ENCODE results near the gene MFRP. TPM values are rescaled to one million over a fixed set of nuclear protein-coding genes. Genes with fewer than 3 reads are reported as not detected.

The MFRP gene
- total RNA-seq, 5 donors from 2014 or later (not counting 1 experiment from before 2014, with no cell fraction given): not detected

- Mint-ChIP-seq H3K4me1 (peaks cover 6 to 7% (median 7%) of the 10 kb centered on the region in 3 donors), H3K36me3 (peaks cover 4% of the 10 kb centered on the region), H3K27ac (no peak overlapping the region), H3K4me3 (no peak overlapping the region), H3K9me3 (no peaks in the 10 kb centered on the region), H3K27me3 (peaks cover 29 to 46% of the 10 kb centered on the region in 2 donors)
- 70% methylated on average over 9 of the region's 14 CpGs for WGBS (ENCODE audit: insufficient coverage)
- POLR2A ChIA-PET: no interaction called here
- DNase-seq: no peak
- H3K36me3 ChIP-seq (ENCODE audit: control insufficient read depth in 2 of 2, extremely low read depth in 1 of 2, insufficient read depth in 1 of 2, low read length in 1 of 2): no peaks in the 10 kb centered on the region
- no peak for ATAC-seq (replicated peaks in 1 of 4)
- no peaks in the 10 kb centered on the region for H3K9me3 ChIP-seq
- H3K4me3 ChIP-seq (ENCODE audit: control insufficient read depth in 1 of 2, extremely low read depth in 1 of 2, low read length in 1 of 2): no peak overlapping the region
- peaks cover 3 to 78% of the 10 kb centered on the region in 2 experiments for H3K27me3 ChIP-seq (replicated peaks in 1 of 2; ENCODE audit: control insufficient read depth in 2 of 2, extremely low read depth in 1 of 2, insufficient read depth in 2 of 2, low read length in 1 of 2)
- H3K4me1 ChIP-seq (ENCODE audit: control insufficient read depth in 1 of 2, extremely low read depth in 1 of 2, insufficient read depth in 2 of 2, low read length in 2 of 2): peaks cover 8 to 20% of the 10 kb centered on the region in 2 experiments
- CTCF ChIA-PET: interaction anchor here in 1 of 2 donors (0.5 to 0.8 kb wide), 2 partner anchors 12 to 243 kb away, joined by 3 to 4 read pairs; partner anchors contain the start of gene DPAGT1
- no peak overlapping the region for H3K27ac ChIP-seq (ENCODE audit: low read length)
Observed at GRCh38 chr11:119344291-119345010, 2.1 kb downstream of the MFRP start.

GRCh38 chr11:119343726-119344125 lies 2.8 kb downstream of the MFRP start:
- ChIA-PET CTCF (interaction anchor here in 1 of 2 donors (0.5 to 0.8 kb wide), 2 partner anchors 13 to 242 kb away, joined by 3 to 4 read pairs; partner anchors contain the start of gene DPAGT1), POLR2A (no interaction called here)
- H3K27me3 ChIP-seq (replicated peaks in 1 of 2; ENCODE audit: control insufficient read depth in 2 of 2, extremely low read depth in 1 of 2, insufficient read depth in 2 of 2, low read length in 1 of 2): peaks cover 6 to 85% of the 10 kb centered on the region in 2 experiments
- no peak overlapping the region for H3K4me3 Mint-ChIP-seq
- H3K9me3 ChIP-seq: no peaks in the 10 kb centered on the region
- H3K27ac ChIP-seq (ENCODE audit: low read length): no peak overlapping the region
- WGBS (ENCODE audit: insufficient coverage): 96% methylated on average over 4 of the region's 7 CpGs
- no peaks in the 10 kb centered on the region for H3K36me3 ChIP-seq (ENCODE audit: control insufficient read depth in 2 of 2, extremely low read depth in 1 of 2, insufficient read depth in 1 of 2, low read length in 1 of 2)
- H3K9me3 Mint-ChIP-seq: no peaks in the 10 kb centered on the region
- peaks cover 4% of the 10 kb centered on the region for H3K36me3 Mint-ChIP-seq
- no peak overlapping the region for H3K4me3 ChIP-seq (ENCODE audit: control insufficient read depth in 1 of 2, extremely low read depth in 1 of 2, low read length in 1 of 2)
- no peak for ATAC-seq (replicated peaks in 1 of 4)
- no peak overlapping the region for H3K27ac Mint-ChIP-seq
- H3K4me1 ChIP-seq (ENCODE audit: control insufficient read depth in 1 of 2, extremely low read depth in 1 of 2, insufficient read depth in 2 of 2, low read length in 2 of 2): peaks cover 9 to 26% of the 10 kb centered on the region in 2 experiments
- peaks cover 11 to 15% (median 14%) of the 10 kb centered on the region in 3 donors for H3K4me1 Mint-ChIP-seq
- peaks cover 33 to 53% of the 10 kb centered on the region in 2 donors for H3K27me3 Mint-ChIP-seq
- DNase-seq: no peak

- 82% methylated on average over 7 of the region's 10 CpGs for WGBS (ENCODE audit: insufficient coverage)
- DNase-seq (no peak), ATAC-seq (replicated peaks in 1 of 4) (no peak)
- H3K4me1 Mint-ChIP-seq: peaks cover 13 to 21% (median 19%) of the 10 kb centered on the region in 3 donors
- Histone ChIP-seq H3K9me3 (no peaks in the 10 kb centered on the region), H3K4me3 (ENCODE audit: control insufficient read depth in 1 of 2, extremely low read depth in 1 of 2, low read length in 1 of 2) (no peak overlapping the region), H3K36me3 (ENCODE audit: control insufficient read depth in 2 of 2, extremely low read depth in 1 of 2, insufficient read depth in 1 of 2, low read length in 1 of 2) (no peaks in the 10 kb centered on the region), H3K27ac (ENCODE audit: low read length) (no peak overlapping the region), H3K27me3 (replicated peaks in 1 of 2; ENCODE audit: control insufficient read depth in 2 of 2, extremely low read depth in 1 of 2, insufficient read depth in 2 of 2, low read length in 1 of 2) (peaks cover 6 to 89% of the 10 kb centered on the region in 2 experiments), H3K4me1 (ENCODE audit: control insufficient read depth in 1 of 2, extremely low read depth in 1 of 2, insufficient read depth in 2 of 2, low read length in 2 of 2) (peaks cover 9 to 37% of the 10 kb centered on the region in 2 experiments)
- H3K27ac Mint-ChIP-seq: no peak overlapping the region
- H3K9me3 Mint-ChIP-seq: no peaks in the 10 kb centered on the region
- H3K27me3 Mint-ChIP-seq: peaks cover 32 to 56% of the 10 kb centered on the region in 2 donors
- POLR2A ChIA-PET: no interaction called here
- peaks cover 4% of the 10 kb centered on the region for H3K36me3 Mint-ChIP-seq
- CTCF ChIA-PET: interaction anchor here (0.7 kb wide), 2 partner anchors 19 to 302 kb away, joined by 3 to 4 read pairs; no protein-coding TSS in a partner anchor
- H3K4me3 Mint-ChIP-seq: no peak overlapping the region
Observed at GRCh38 chr11:119342362-119343130, 4.0 kb downstream of the MFRP start.

DNA sequence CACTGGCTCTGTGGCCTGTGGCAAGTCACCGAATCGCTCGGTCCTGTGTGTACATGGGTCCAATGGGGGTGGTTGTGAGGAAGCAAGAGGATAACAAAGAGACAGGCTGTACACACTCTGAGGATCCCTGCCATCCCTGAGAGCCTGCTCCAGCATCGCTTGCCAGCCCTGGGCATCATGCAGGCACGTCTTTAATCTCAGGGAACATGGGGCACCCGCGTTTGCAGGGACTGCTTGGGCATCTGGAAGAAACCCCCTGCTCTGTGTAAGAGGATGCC lies 4.5 kb downstream of the MFRP start:
- H3K36me3 ChIP-seq (ENCODE audit: control insufficient read depth in 2 of 2, extremely low read depth in 1 of 2, insufficient read depth in 1 of 2, low read length in 1 of 2): no peaks in the 10 kb centered on the region
- no peak overlapping the region for H3K4me3 ChIP-seq (ENCODE audit: control insufficient read depth in 1 of 2, extremely low read depth in 1 of 2, low read length in 1 of 2)
- H3K4me3 Mint-ChIP-seq: no peak overlapping the region
- peaks cover 27 to 52% of the 10 kb centered on the region in 2 donors for H3K27me3 Mint-ChIP-seq
- no peak for ATAC-seq (replicated peaks in 1 of 4)
- 85% methylated on average over 7 of the region's 7 CpGs for WGBS (ENCODE audit: insufficient coverage)
- no peaks in the 10 kb centered on the region for H3K9me3 ChIP-seq
- H3K9me3 Mint-ChIP-seq: no peaks in the 10 kb centered on the region
- no peak overlapping the region for H3K27ac Mint-ChIP-seq
- peaks cover 9 to 38% of the 10 kb centered on the region in 2 experiments for H3K4me1 ChIP-seq (ENCODE audit: control insufficient read depth in 1 of 2, extremely low read depth in 1 of 2, insufficient read depth in 2 of 2, low read length in 2 of 2)
- no peak overlapping the region for H3K27ac ChIP-seq (ENCODE audit: low read length)
- CTCF ChIA-PET: interaction anchor here (0.7 kb wide), 2 partner anchors 18 to 302 kb away, joined by 3 to 4 read pairs; no protein-coding TSS in a partner anchor
- no peak for DNase-seq
- POLR2A ChIA-PET: no interaction called here
- peaks cover 16 to 25% (median 19%) of the 10 kb centered on the region in 3 donors for H3K4me1 Mint-ChIP-seq
- peaks cover 6 to 86% of the 10 kb centered on the region in 2 experiments for H3K27me3 ChIP-seq (replicated peaks in 1 of 2; ENCODE audit: control insufficient read depth in 2 of 2, extremely low read depth in 1 of 2, insufficient read depth in 2 of 2, low read length in 1 of 2)
- H3K36me3 Mint-ChIP-seq: peaks cover 4% of the 10 kb centered on the region

- Histone ChIP-seq H3K27me3 (replicated peaks in 1 of 2; ENCODE audit: control insufficient read depth in 2 of 2, extremely low read depth in 1 of 2, insufficient read depth in 2 of 2, low read length in 1 of 2) (peaks cover 6 to 81% of the 10 kb centered on the region in 2 experiments), H3K4me3 (ENCODE audit: control insufficient read depth in 1 of 2, extremely low read depth in 1 of 2, low read length in 1 of 2) (no peak overlapping the region), H3K36me3 (ENCODE audit: control insufficient read depth in 2 of 2, extremely low read depth in 1 of 2, insufficient read depth in 1 of 2, low read length in 1 of 2) (peaks cover under 1 to 2% of the 10 kb centered on the region in 2 donors), H3K27ac (ENCODE audit: low read length) (no peak overlapping the region), H3K4me1 (ENCODE audit: control insufficient read depth in 1 of 2, extremely low read depth in 1 of 2, insufficient read depth in 2 of 2, low read length in 2 of 2) (peaks cover 9 to 38% of the 10 kb centered on the region in 2 experiments), H3K9me3 (no peaks in the 10 kb centered on the region)
- WGBS (ENCODE audit: insufficient coverage): 27% methylated on average over 10 of the region's 16 CpGs
- CTCF ChIA-PET: interaction anchor here (0.7 kb wide), 2 partner anchors 18 to 301 kb away, joined by 3 to 4 read pairs; no protein-coding TSS in a partner anchor
- POLR2A ChIA-PET: no interaction called here
- no peaks in the 10 kb centered on the region for H3K9me3 Mint-ChIP-seq
- DNase-seq (no peak), ATAC-seq (replicated peaks in 1 of 4) (no peak)
- peaks cover 23 to 47% of the 10 kb centered on the region in 2 donors for H3K27me3 Mint-ChIP-seq
- peak overlapping the region in 1 of 3 donors; percentile 20 for H3K4me3 Mint-ChIP-seq
- no peak overlapping the region for H3K27ac Mint-ChIP-seq
- H3K4me1 Mint-ChIP-seq: peaks cover 16 to 26% (median 19%) of the 10 kb centered on the region in 3 donors
- peaks cover 4% of the 10 kb centered on the region for H3K36me3 Mint-ChIP-seq
Observed at GRCh38 chr11:119341222-119342022, 5.1 kb downstream of the MFRP start.
